AG09319 (cell line): ENCODE data around the gene SSPN.

Source experiments
- DNase-seq: peaks from one replicate; pipeline ENCODE4 v3.0.0-alpha.2; 2010; ENCODE audit warnings: low read depth; ENCODE audit errors: extremely low read depth
- CTCF ChIP-seq: IDR thresholded peaks from 2 replicates; pipeline ENCODE4 v1.5.1; 2011; ENCODE audit warnings: low read depth, mild to moderate bottlenecking, inconsistent platforms, low read length, moderate library complexity

Gene SSPN

DNA sequence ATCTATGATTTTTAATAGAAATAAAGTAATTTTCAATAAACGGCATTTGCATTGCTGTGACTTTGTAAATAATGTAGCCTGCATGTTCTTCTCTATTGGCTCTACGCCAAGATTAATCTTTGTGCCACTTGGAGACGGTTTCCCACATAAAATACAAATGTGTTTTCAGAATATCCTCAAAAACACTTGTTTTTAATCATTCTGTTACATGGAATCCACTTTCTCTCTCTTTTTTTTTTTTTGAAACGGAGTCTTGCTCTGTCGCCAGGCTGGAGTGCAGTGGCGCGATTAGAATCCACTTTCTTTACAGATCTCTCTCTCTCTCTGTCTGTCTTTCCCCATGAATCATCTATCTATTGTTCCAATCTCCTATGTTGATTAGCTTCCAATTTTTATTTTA is 22.8 kb upstream of the SSPN start:
- TF ChIP-seq CTCF: no peak
- no peak for DNase-seq

GRCh38 chr12:26172946-26173552 is 22.3 kb upstream of the SSPN start:
- no peak for DNase-seq
- TF ChIP-seq CTCF: no peak

- TF ChIP-seq CTCF: no peak
- no peak for DNase-seq
Measured at GRCh38 chr12:26176725-26177124, 18.6 kb upstream of the SSPN start.

DNA sequence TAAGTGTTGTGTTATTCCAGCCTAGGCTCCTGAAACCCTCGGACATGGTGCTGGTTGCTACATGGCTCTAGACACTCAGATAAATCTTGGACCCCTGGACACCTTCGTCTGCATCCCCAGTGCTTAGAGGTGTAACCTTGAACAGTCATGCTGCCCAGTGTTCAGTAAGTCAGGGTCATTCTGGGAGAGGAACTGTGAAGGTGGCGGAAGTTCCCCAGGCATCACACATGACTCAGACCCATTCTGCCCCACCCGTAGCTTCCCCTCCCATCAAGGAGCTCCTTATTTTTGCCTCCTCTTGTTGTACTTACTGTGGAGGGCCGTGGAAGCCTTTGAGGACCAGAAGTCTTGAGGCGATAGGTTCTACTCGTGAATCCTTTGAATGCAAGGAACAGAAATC is 18.1 kb upstream of the SSPN start:
- DNase-seq: no peak
- TF ChIP-seq CTCF: no peak

DNA sequence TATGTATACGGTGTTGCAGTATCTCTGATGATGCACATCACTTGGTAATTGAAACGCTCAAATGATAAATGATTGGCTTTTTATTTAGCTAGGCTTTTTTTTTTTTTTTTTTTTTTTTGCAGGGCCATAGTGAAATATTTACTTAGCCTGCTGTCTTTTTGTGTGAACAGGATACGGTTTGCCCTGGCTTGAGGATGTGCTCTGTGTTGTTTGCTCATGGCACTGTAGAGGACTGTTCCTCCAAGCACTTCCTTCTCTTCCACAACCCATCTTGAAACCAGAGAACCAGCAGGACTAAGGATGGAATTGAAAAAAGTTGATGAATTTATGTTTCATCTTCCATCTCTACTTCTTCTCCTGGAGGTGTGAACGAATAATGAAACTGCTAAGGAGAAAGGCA is 15.5 kb upstream of the SSPN start:
- DNase-seq: no peak
- TF ChIP-seq CTCF: no peak

DNA sequence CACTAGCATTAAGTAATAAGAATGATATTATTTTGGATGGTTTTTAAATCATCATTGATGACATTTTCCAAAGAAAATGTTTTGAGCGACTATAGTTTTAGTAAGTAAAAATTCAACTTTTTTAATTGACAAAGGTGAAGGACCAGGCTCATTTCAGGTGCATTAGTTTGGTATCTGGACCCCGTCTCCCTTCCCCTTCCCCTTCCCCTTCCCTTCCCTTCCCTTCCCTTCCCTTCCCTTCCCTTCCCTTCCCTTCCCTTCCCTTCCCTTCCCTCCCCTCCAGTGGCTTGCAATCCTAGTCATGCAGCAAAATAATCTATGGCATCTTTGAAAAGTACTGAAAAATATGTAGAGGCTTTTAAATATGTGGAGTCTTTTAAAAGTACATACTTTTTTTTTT is 13.0 kb upstream of the SSPN start:
- no peak for DNase-seq
- no peak for TF ChIP-seq CTCF

DNA sequence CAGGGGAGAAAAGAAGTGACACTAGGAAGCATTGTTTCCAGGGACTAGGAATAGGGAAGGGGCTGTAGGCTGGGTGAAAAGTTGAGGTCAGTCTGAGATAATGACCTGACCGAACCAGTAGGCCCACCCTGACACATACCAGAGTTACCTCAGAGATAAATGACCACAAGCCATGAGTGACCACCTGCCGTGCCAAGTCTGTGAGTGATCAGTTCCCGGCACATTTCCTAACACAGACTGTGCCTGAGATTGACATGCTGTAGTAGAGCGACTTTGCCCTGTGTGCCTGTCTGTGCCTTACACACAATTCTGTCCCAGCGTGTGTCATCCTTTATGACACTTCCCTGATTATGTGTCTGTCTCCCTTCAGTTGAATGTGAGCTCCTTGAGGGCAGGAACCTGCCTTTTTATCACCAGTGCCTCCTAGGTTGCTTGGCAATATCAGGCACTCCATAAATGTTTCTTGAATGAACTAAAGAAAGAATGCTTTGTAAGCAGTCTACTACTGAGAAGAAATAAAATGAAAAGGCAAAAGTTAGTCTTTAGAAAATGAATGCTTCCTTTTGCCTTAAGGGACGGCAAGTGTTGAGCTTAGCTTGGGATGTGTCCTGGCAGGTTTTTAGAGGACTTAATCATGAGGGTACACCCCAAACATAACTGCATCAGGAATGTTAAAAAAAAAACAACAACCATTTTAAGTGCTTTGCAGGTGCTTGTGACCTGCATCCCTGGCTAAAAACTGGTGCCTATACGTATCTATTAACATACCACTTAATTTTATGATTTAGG is 9.6 kb upstream of the SSPN start:
- TF ChIP-seq CTCF: no peak
- no peak for DNase-seq
